HG03066 (cell line): ENCODE data around the gene TRMT44.

Experiments
- ATAC-seq: cut with Tn5 transposase; IDR thresholded peaks from one replicate; pipeline ENCODE4 v1.9.1; 2021; ENCODE audit warnings: low read depth; ENCODE audit not compliant: unreplicated experiment

TRMT44 gene

GRCh38 chr4:8525383-8526120 is 85.0 kb downstream of the TRMT44 start:
- no peak for ATAC-seq
